SH-SY5Y (cell line): ENCODE measurements around the gene ANKRD53.

Source experiments
- GATA2 ChIP-seq: IDR thresholded peaks from 2 replicates; pipeline ENCODE4 v1.6.1; 2011; ENCODE audit warnings: mild to moderate bottlenecking, low read depth, low read length
- GATA3 ChIP-seq: IDR thresholded peaks from 2 replicates; pipeline ENCODE4 v1.6.1; 2011; ENCODE audit warnings: low read depth, mild to moderate bottlenecking, low read length, moderate library complexity

- TF ChIP-seq GATA3 (no peak), GATA2 (no peak)
These were observed 37.2 kb upstream of the ANKRD53 start for GRCh38 chr2:70941186-70941585.
